Right lobe of liver (tissue), 4 donors: ENCODE data around the gene KRT76.

Experiments
- POLR2A ChIP-seq: fragments of 450-650 bp; IDR thresholded peaks from one replicate; pipeline ENCODE4 v1.6.1; 2017; ENCODE audit warnings: antibody characterized with exemption, mild to moderate bottlenecking
- TF ChIP-seq, protein P1 (sequence below), 4 donors: fragments of 200-600 bp in 3 of 4; fragments of 450-650 bp in 1 of 4; IDR thresholded peaks; one replicate each; pipeline versions ENCODE4 v1.5.1 to v1.8.0; 2016 to 2022; ENCODE audit warnings: antibody characterized with exemption in 4 of 4, mild to moderate bottlenecking in 2 of 4
- donor health status: DM: no; HTN: no; CAD: no.
- donor health status: DM: no; HTN: no; CAD: no.
- donor health status: DM: no; HTN: yes; CAD: no.

DNA sequence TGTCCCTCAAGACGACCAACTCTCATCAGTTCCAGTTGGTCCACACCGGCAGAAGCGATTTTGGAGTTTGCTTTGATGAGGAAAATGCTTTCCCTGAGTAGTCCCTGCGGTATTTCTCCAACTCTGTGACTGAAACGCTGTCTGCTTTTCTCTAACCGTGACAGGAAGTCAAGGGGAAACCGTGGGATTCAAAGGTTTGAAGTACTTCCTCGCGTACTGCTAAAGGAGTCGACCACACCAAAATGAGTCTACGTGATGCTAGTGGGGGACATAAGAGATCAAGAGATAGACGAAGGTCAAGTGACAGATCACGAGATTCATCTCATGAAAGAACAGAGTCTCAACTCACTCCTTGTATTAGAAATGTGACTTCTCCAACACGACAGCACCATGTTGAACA, 28.6 kb downstream of the KRT76 start:
- TF ChIP-seq, protein P1, sequence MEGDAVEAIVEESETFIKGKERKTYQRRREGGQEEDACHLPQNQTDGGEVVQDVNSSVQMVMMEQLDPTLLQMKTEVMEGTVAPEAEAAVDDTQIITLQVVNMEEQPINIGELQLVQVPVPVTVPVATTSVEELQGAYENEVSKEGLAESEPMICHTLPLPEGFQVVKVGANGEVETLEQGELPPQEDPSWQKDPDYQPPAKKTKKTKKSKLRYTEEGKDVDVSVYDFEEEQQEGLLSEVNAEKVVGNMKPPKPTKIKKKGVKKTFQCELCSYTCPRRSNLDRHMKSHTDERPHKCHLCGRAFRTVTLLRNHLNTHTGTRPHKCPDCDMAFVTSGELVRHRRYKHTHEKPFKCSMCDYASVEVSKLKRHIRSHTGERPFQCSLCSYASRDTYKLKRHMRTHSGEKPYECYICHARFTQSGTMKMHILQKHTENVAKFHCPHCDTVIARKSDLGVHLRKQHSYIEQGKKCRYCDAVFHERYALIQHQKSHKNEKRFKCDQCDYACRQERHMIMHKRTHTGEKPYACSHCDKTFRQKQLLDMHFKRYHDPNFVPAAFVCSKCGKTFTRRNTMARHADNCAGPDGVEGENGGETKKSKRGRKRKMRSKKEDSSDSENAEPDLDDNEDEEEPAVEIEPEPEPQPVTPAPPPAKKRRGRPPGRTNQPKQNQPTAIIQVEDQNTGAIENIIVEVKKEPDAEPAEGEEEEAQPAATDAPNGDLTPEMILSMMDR (IDR thresholded peaks at IDR 0.05): no peak
- TF ChIP-seq POLR2A: no peak
